ENCODE data around the gene MTAP. TPM values are rescaled to one million over a fixed set of nuclear protein-coding genes. Genes with fewer than 3 reads are reported as not detected.

MTAP gene
- total and polyA plus RNA-seq, 2 donors (not counting 1 experiment from before 2014, with no cell fraction given): 9.8 to 38.4 TPM

- no peak for ATAC-seq (ENCODE audit: low read depth)
- no peak for DNase-seq
- no peak overlapping the region for H3K4me2 ChIP-seq (replicated peaks; ENCODE audit: low read depth, low read length, poor library complexity, severe bottlenecking)
- H4K20me1 ChIP-seq (ENCODE audit: control insufficient read depth, insufficient read depth, low read length, poor library complexity, severe bottlenecking): no peaks in the 10 kb centered on the region
- no peak overlapping the region for H3K4me3 Mint-ChIP-seq
- H3K27me3 Mint-ChIP-seq: peaks cover 40% of the 10 kb centered on the region
- H3K27ac ChIP-seq (ENCODE audit: low read length in 2 of 2): no peak overlapping the region
- no peak overlapping the region for H3K9ac ChIP-seq (ENCODE audit: low read length)
- no peaks in the 10 kb centered on the region for H3K4me1 ChIP-seq (ENCODE audit: control insufficient read depth in 2 of 2, insufficient read depth in 2 of 2, low read length in 2 of 2)
- H3K79me2 ChIP-seq (ENCODE audit: control insufficient read depth, insufficient read depth, low read length): no peaks in the 10 kb centered on the region
- no peaks in the 10 kb centered on the region for H3K9me3 ChIP-seq (ENCODE audit: control extremely low read depth in 1 of 3, control insufficient read depth in 2 of 3, insufficient read depth in 1 of 3, low read length in 2 of 3)
- H2AFZ ChIP-seq (ENCODE audit: insufficient read depth, low read depth, low read length, poor library complexity, severe bottlenecking): no peak overlapping the region
- ChIA-PET POLR2A (no interaction called here), CTCF (interaction anchor here (0.6 kb wide), 1 partner anchor 9 kb away, joined by 3 read pairs; no protein-coding TSS in a partner anchor)
- H3K36me3 ChIP-seq (replicated peaks in 1 of 2; ENCODE audit: control extremely low read depth in 1 of 2, control insufficient read depth in 1 of 2, extremely low read depth in 1 of 2, insufficient read depth in 2 of 2, low read length in 1 of 2): no peaks in the 10 kb centered on the region
- H3K4me3 ChIP-seq (ENCODE audit: control extremely low read depth in 1 of 5, extremely low read depth in 1 of 5, insufficient read depth in 1 of 5, low read depth in 2 of 5, low read length in 4 of 5): no peak overlapping the region
- H3K27ac Mint-ChIP-seq: no peak overlapping the region
- no peak for TF ChIP-seq EZH2 (IDR thresholded peaks at IDR 0.05; ENCODE audit: borderline replicate concordance, insufficient read depth, low read depth, low read length, poor library complexity, severe bottlenecking)
- TF ChIP-seq, protein P1, sequence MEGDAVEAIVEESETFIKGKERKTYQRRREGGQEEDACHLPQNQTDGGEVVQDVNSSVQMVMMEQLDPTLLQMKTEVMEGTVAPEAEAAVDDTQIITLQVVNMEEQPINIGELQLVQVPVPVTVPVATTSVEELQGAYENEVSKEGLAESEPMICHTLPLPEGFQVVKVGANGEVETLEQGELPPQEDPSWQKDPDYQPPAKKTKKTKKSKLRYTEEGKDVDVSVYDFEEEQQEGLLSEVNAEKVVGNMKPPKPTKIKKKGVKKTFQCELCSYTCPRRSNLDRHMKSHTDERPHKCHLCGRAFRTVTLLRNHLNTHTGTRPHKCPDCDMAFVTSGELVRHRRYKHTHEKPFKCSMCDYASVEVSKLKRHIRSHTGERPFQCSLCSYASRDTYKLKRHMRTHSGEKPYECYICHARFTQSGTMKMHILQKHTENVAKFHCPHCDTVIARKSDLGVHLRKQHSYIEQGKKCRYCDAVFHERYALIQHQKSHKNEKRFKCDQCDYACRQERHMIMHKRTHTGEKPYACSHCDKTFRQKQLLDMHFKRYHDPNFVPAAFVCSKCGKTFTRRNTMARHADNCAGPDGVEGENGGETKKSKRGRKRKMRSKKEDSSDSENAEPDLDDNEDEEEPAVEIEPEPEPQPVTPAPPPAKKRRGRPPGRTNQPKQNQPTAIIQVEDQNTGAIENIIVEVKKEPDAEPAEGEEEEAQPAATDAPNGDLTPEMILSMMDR (IDR thresholded peaks at IDR 0.05): no peak
- no peaks in the 10 kb centered on the region for H3K9me3 Mint-ChIP-seq (ENCODE audit: insufficient read depth)
- peaks cover 0 to 7% (median 1%) of the 10 kb centered on the region in 4 experiments for H3K27me3 ChIP-seq (replicated peaks in 1 of 4; ENCODE audit: control extremely low read depth in 1 of 4, control insufficient read depth in 3 of 4, insufficient read depth in 4 of 4, low read length in 3 of 4)
- intact Hi-C loops (cut with micrococcal nuclease): no loop called here
- WGBS (ENCODE audit: insufficient coverage): no CpG with 5 or more reads among the region's 4 CpGs
- no peaks in the 10 kb centered on the region for H3K4me1 Mint-ChIP-seq
Observed at GRCh38 chr9:21761309-21761901, 41.0 kb upstream of the MTAP start.

GRCh38 chr9:21762064-21762463 lies 40.4 kb upstream of the MTAP start:
- Mint-ChIP-seq H3K27ac (no peak overlapping the region), H3K9me3 (ENCODE audit: insufficient read depth) (no peaks in the 10 kb centered on the region), H3K4me3 (no peak overlapping the region), H3K27me3 (peaks cover 37% of the 10 kb centered on the region), H3K4me1 (no peaks in the 10 kb centered on the region)
- DNase-seq (no peak), ATAC-seq (ENCODE audit: low read depth) (no peak)
- Histone ChIP-seq H3K27ac (ENCODE audit: low read length in 2 of 2) (no peak overlapping the region), H3K9me3 (ENCODE audit: control extremely low read depth in 1 of 3, control insufficient read depth in 2 of 3, insufficient read depth in 1 of 3, low read length in 2 of 3) (no peaks in the 10 kb centered on the region), H3K27me3 (replicated peaks in 1 of 4; ENCODE audit: control extremely low read depth in 1 of 4, control insufficient read depth in 3 of 4, insufficient read depth in 4 of 4, low read length in 3 of 4) (peaks cover 0 to 7% (median 1%) of the 10 kb centered on the region in 4 experiments), H3K4me2 (replicated peaks; ENCODE audit: low read depth, low read length, poor library complexity, severe bottlenecking) (no peak overlapping the region), H3K36me3 (replicated peaks in 1 of 2; ENCODE audit: control extremely low read depth in 1 of 2, control insufficient read depth in 1 of 2, extremely low read depth in 1 of 2, insufficient read depth in 2 of 2, low read length in 1 of 2) (no peaks in the 10 kb centered on the region), H3K9ac (ENCODE audit: low read length) (no peak overlapping the region), H3K79me2 (ENCODE audit: control insufficient read depth, insufficient read depth, low read length) (no peaks in the 10 kb centered on the region), H4K20me1 (ENCODE audit: control insufficient read depth, insufficient read depth, low read length, poor library complexity, severe bottlenecking) (no peaks in the 10 kb centered on the region), H3K4me3 (ENCODE audit: control extremely low read depth in 1 of 5, extremely low read depth in 1 of 5, insufficient read depth in 1 of 5, low read depth in 2 of 5, low read length in 4 of 5) (no peak overlapping the region), H2AFZ (ENCODE audit: insufficient read depth, low read depth, low read length, poor library complexity, severe bottlenecking) (no peak overlapping the region), H3K4me1 (ENCODE audit: control insufficient read depth in 2 of 2, insufficient read depth in 2 of 2, low read length in 2 of 2) (no peaks in the 10 kb centered on the region)
- TF ChIP-seq, protein P1 (IDR thresholded peaks at IDR 0.05): no peak
- TF ChIP-seq EZH2 (IDR thresholded peaks at IDR 0.05; ENCODE audit: borderline replicate concordance, insufficient read depth, low read depth, low read length, poor library complexity, severe bottlenecking): no peak
- WGBS (ENCODE audit: insufficient coverage): 96% methylated on average over 3 of the region's 3 CpGs
- POLR2A ChIA-PET: no interaction called here
- CTCF ChIA-PET: interaction anchor here (0.6 to 1.4 kb wide), 2 partner anchors 8 to 27 kb away, joined by 3 to 4 read pairs; no protein-coding TSS in a partner anchor
- intact Hi-C loops (cut with micrococcal nuclease): no loop called here

All from B cell (primary cell).